NCI-H82 (cell line): Measurements from ENCODE around the gene HERPUD1.
"Not testable (repeated sequence)": the region's sequence is repeated elsewhere in the genome, so short reads cannot be mapped to it uniquely, and the experiment has no call there.

Source experiments
- DNase-seq: peaks from one replicate; lab custom pipeline; 2025; lab: John Stamatoyannopoulos, UW

The HERPUD1 gene

DNA sequence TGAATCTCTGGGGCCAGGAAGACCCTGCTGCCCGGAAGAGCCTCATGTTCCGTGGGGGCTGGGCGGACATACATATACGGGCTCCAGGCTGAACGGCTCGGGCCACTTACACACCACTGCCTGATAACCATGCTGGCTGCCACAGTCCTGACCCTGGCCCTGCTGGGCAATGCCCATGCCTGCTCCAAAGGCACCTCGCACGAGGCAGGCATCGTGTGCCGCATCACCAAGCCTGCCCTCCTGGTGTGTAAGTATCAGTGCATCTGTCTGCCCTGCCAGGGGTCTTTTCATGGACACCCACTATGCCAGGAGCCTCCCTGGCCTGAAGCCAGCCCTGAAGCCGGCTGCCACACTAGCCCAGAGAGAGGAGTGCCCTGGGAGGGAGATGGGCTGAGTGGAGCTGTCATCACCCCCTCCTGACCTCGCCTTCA, 29.9 kb downstream of the HERPUD1 start, which contains the start of gene CETP:
TSS of gene CETP (plus strand) at position 100 of the 431 bp plus-strand sequence. CDS start at position 130, 30 bp downstream.
- no peak for DNase-seq

GRCh38 chr16:56964243-56965148, 32.6 kb downstream of the HERPUD1 start:
- peak; percentile 79 for DNase-seq

DNA sequence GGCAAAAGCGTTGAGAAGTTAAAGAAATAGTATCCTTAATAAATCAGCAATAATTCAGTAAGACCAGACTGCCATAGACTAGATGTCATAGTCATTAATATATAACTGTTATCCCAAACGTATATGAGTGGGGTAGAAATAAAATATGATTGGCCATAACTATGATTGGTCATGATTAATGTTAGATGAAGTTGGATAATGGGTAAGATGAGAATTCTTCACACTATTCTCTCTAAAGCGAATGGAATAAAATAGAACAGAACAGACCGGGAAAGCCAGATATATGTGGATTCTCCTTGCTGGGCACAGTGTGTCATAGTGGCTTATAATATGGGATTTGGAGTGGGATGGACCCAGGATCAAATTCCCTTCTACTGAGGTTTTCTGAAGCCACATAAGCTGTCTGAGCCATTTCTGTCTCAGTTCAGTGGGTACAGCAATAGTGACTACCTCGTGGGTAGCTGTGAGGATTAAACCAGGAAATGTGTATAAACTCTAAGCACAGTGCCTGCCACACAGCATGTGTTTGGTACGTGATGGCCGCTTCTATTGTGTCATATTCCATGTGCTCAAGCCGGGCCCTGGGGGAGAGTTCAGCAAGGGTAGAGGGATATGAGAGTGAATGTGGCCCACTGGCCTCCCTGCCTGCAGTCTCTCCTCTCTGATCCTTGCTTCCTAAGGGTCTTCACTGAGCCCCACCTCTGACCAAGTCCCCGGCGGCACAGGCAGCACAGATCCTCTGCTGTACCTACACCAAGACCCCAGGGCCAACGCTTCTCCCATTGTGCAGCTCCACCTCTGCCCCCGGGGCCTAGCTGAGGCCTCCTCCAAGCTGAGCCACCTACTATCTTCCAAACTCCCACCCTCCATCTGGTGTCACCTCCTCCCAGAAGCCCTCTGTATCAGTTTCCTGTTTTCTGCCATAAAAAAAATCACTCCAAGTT, 33.5 kb downstream of the HERPUD1 start:
- DNase-seq, result no peak

- no peak for DNase-seq
Observed at GRCh38 chr16:56966093-56966475, 34.1 kb downstream of the HERPUD1 start.

DNA sequence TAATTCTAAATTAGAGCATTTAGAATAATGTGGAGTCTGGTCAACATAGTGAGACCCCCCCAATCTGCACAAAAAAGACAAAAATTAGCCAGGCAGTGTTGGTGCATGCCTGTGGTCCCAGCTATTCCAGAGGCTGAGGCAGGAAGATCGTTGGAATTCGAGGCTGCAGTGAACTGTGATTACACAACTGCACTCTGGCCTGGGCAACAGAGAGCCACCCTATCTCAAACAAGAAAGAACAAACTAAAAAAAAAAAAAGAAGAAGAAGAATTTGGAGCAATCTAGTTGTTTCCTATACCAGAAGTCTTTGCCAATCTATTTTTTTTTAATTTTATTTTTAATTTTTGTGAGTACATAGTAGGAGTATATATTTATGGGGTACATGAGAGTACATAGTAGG, 35.8 kb downstream of the HERPUD1 start:
- DNase-seq, result no peak

- DNase-seq, result no peak
Observed at GRCh38 chr16:56969769-56970168, 37.8 kb downstream of the HERPUD1 start.

GRCh38 chr16:56970934-56971767, 39.2 kb downstream of the HERPUD1 start:
- DNase-seq, result peak; percentile 19

DNA sequence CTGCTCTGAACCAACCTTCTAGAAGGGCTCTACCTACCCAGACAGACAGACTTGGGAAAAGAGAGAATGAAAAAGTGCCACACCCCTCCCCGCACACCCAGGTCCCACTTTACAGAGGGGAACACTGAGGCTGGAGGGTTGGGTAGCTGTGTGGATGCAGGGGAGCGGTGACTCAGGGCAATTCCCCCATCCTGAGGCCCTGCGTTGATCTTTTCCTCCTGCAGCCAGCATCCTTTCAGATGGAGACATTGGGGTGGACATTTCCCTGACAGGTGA, 39.8 kb downstream of the HERPUD1 start:
- DNase-seq, result no peak

- no peak for DNase-seq
Observed at GRCh38 chr16:56972403-56973293, 40.7 kb downstream of the HERPUD1 start.

DNA sequence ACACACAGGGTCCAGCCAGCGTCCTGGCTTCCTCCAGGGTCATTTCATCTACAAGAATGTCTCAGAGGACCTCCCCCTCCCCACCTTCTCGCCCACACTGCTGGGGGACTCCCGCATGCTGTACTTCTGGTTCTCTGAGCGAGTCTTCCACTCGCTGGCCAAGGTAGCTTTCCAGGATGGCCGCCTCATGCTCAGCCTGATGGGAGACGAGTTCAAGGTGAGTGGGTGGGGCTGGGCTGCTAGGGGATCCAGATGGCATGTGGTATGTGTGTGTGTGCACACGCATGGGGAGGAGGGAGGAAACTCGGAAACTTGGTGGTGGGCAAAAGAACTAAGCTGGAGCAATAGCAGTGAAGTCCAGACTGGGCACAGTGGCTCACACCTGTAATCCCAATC, 41.4 kb downstream of the HERPUD1 start:
- DNase-seq, result no peak

GRCh38 chr16:56973899-56974298, 42.0 kb downstream of the HERPUD1 start:
- DNase-seq, result not testable (repeated sequence)

- no peak for DNase-seq
Observed at GRCh38 chr16:56974549-56975300, 42.8 kb downstream of the HERPUD1 start.

DNA sequence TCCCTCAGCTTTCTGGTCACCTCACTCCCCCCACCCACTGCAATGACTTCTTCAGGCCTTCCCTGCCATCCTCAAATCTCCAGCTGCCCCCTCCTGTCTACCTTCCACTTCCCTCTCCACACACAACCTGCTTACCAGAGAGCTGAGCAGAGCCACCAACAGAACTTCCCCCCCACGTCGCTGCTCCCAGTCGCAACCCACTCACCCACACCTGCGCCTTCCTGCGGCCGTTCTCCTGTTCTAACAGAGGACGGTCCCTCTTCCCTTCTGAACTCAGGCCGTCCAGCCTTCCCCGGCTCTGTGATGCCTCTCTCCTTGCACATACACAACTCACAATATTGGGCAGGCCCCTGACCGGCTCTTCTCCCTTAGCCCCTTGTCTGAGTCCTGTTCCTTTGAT, 43.8 kb downstream of the HERPUD1 start:
- DNase-seq, result no peak

DNA sequence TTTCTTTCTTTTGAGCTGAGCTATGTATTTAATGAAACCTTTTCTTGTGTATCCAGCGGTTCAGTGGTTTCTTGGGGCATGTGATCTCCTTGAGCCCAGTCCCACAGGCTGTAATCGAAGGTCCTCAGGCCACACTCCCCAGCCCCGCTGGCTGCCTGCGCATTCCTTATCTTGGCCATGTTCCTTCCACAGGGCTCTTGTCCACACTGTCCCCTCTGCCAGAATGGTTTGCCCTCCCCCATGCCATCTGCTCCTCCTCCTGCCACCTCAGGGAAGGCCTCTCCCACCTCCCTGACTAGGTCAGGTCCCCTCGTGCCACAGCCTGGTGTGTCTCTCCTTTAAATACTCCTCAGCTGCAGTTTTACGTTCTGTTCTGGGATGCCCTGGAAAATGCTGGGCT, 45.3 kb downstream of the HERPUD1 start:
- no peak for DNase-seq

DNA sequence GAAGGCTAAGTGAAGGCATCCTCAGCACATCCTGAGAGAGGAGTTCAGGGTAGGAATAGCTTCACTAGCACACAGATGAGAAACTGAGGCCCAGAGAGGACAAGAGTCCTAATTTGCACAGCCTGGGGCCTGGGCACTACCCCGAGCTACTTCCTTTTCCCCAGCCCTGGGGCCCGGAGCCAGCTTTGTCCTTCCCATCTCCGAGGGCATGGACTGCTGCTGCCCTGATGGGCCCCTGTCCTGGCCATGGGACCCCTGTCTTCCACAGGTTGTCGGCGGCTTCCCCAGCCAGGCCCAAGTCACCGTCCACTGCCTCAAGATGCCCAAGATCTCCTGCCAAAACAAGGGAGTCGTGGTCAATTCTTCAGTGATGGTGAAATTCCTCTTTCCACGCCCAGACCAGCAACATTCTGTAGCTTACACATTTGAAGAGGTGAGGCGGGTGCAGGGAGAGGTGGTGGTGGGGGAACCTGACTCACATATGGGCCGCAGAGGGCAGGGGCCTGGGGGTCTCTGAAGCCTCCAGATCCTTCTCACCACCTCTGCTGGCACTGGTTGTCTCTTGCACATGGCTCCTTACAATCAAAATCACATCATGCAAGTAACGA, 46.0 kb downstream of the HERPUD1 start:
- no peak for DNase-seq

- no peak for DNase-seq
Observed at GRCh38 chr16:56980201-56980535, 48.2 kb downstream of the HERPUD1 start.

- DNase-seq, result no peak
Observed at GRCh38 chr16:56980792-56981724, 49.1 kb downstream of the HERPUD1 start.

DNA sequence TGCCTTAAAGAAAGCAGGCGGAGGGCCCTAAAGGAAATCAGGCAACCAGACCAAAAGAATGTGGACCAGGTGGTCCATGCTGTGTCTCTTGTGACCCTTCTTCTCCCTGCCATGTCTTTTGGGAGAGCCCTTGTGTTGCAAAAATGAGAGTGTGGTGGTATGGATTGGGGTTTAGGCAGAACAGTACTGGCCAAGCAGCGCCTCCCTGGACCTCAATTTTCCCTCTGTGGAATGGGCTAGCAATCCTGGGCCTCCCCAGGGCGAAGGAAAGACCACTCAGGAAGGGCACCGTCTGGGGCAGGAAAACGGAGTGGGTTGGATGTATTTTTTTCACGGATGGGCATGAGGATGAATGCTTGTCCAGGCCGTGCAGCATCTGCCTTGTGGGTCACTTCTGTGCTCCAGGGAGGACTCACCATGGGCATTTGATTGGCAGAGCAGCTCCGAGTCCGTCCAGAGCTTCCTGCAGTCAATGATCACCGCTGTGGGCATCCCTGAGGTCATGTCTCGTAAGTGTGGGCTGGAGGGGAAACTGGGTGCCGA, 49.9 kb downstream of the HERPUD1 start:
- no peak for DNase-seq
